ENCODE results near the gene GPR157. TPM values are rescaled to one million over a fixed set of nuclear protein-coding genes. Genes with fewer than 3 reads are reported as not detected.
A peak's percentile ranks its signal among the peaks of the same experiment; 100 is the strongest.

The GPR157 gene
- total RNA-seq, 1 donor from 2014 or later, result 1.6 TPM

DNA sequence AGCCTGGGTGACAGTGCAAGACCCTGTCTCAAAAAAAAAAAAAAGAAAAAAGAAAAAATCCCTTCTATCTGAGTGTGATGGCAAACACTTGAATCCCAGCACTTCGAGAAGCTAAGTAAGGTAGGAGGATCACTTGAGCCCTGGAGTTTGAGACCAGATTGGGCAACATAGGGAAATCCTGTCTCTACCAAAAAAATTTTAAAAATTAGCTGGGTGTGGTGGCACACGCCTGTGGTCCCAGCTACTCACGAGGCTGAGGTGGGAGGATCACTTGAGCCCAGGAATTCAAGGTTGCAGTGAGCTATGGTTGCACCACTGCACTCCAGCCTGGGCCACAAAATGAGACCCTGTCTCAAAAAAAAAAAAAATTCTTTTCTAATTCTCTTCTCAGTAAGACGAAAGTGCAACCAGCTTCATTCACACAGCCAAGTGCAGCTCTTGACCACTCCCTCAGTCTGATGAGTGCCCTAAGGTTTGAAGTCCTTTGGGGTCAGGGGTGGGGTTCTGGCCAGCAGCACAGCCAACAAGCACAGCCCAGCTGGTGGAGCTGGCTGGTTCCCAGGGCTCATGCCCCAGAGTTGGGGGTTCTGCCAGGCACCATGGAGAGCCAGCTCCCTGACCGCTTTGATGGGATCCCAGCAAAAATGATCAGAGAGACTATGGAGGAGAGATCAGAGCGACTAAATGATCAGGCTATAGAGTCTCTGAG is 67.5 kb downstream of the GPR157 start:
- H3K4me1 Mint-ChIP-seq, result peaks cover 32% of the 10 kb centered on the region
- Histone ChIP-seq H3K4me2 (no peak overlapping the region), H3K4me3 (no peak overlapping the region), H3K79me2 (ENCODE audit: low read depth) (no peaks in the 10 kb centered on the region), H3K36me3 (no peaks in the 10 kb centered on the region), H3K9ac (no peak overlapping the region), H3K27ac (no peak overlapping the region), H3K9me3 (ENCODE audit: low read depth) (no peaks in the 10 kb centered on the region), H3K27me3 (no peaks in the 10 kb centered on the region), H4K20me1 (ENCODE audit: low read depth) (no peaks in the 10 kb centered on the region), H3F3A (ENCODE audit: low read depth) (peaks cover 8% of the 10 kb centered on the region), H2AFZ (replicated peaks) (no peak overlapping the region), H3K4me1 (peaks cover 9% of the 10 kb centered on the region)
- DNase-seq (ENCODE audit: low spot score), result no peak
- H3K27me3 Mint-ChIP-seq (ENCODE audit: insufficient read depth, low read depth), result peaks cover 15% of the 10 kb centered on the region
- H3K9me3 Mint-ChIP-seq, result no peaks in the 10 kb centered on the region
- no peak overlapping the region for H3K27ac Mint-ChIP-seq
- H3K36me3 Mint-ChIP-seq, result no peaks in the 10 kb centered on the region
- no peak overlapping the region for H3K4me3 Mint-ChIP-seq
- TF ChIP-seq EZH2 (IDR thresholded peaks at IDR 0.05) (no peak), EZH2phosphoT487 (IDR thresholded peaks at IDR 0.05) (no peak)
- TF ChIP-seq, protein P1, sequence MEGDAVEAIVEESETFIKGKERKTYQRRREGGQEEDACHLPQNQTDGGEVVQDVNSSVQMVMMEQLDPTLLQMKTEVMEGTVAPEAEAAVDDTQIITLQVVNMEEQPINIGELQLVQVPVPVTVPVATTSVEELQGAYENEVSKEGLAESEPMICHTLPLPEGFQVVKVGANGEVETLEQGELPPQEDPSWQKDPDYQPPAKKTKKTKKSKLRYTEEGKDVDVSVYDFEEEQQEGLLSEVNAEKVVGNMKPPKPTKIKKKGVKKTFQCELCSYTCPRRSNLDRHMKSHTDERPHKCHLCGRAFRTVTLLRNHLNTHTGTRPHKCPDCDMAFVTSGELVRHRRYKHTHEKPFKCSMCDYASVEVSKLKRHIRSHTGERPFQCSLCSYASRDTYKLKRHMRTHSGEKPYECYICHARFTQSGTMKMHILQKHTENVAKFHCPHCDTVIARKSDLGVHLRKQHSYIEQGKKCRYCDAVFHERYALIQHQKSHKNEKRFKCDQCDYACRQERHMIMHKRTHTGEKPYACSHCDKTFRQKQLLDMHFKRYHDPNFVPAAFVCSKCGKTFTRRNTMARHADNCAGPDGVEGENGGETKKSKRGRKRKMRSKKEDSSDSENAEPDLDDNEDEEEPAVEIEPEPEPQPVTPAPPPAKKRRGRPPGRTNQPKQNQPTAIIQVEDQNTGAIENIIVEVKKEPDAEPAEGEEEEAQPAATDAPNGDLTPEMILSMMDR (IDR thresholded peaks at IDR 0.05), result no peak

DNA sequence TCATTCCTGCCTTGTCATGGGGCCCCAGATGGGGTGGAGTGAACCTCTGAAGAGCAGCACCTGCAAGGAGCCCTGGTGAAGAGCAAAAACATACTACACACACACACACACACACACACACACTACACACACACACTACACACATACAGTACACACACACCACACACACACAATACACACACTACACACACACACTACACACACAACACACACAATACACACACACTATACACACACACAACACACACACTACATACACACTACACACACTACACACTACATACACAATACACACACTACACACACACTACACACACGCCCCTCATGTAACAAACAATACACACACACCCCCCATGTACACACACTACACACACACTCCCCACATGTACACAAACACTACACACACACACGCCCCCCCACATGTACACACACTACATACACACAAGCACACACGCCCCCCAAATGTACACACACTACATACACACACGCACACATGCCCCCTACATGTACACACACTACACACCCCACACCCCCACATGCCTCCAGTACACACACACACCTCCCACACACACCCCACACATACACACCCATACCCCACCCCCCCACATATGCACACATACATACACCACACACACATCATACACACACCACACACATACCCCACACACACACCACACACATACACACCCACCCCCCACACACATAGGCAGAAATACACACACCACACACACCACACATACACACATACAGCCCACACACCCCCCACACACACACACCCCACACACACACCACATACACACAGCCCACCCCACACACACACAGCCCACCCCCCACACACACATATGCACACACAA is 68.8 kb downstream of the GPR157 start:
- H3K27ac Mint-ChIP-seq, result peak overlapping the region; percentile 38
- no peaks in the 10 kb centered on the region for H3K79me2 ChIP-seq (ENCODE audit: low read depth)
- H3K36me3 Mint-ChIP-seq, result no peaks in the 10 kb centered on the region
- H3K4me2 ChIP-seq, result no peak overlapping the region
- no peak overlapping the region for H3K4me3 Mint-ChIP-seq
- H3K9me3 ChIP-seq (ENCODE audit: low read depth), result no peaks in the 10 kb centered on the region
- H3F3A ChIP-seq (ENCODE audit: low read depth), result peaks cover 8% of the 10 kb centered on the region
- H3K27me3 ChIP-seq, result no peaks in the 10 kb centered on the region
- no peak for DNase-seq (ENCODE audit: low spot score)
- peaks cover 24% of the 10 kb centered on the region for H3K4me1 Mint-ChIP-seq
- H3K9ac ChIP-seq, result no peak overlapping the region
- no peaks in the 10 kb centered on the region for H4K20me1 ChIP-seq (ENCODE audit: low read depth)
- TF ChIP-seq EZH2 (IDR thresholded peaks at IDR 0.05) (no peak), EZH2phosphoT487 (IDR thresholded peaks at IDR 0.05) (no peak)
- TF ChIP-seq, protein P1 (IDR thresholded peaks at IDR 0.05), result no peak
- no peaks in the 10 kb centered on the region for H3K36me3 ChIP-seq
- peaks cover 15% of the 10 kb centered on the region for H3K27me3 Mint-ChIP-seq (ENCODE audit: insufficient read depth, low read depth)
- H3K9me3 Mint-ChIP-seq, result no peaks in the 10 kb centered on the region
- H2AFZ ChIP-seq (replicated peaks), result no peak overlapping the region
- no peak overlapping the region for H3K27ac ChIP-seq
- H3K4me3 ChIP-seq, result no peak overlapping the region
- peaks cover 9% of the 10 kb centered on the region for H3K4me1 ChIP-seq

DNA sequence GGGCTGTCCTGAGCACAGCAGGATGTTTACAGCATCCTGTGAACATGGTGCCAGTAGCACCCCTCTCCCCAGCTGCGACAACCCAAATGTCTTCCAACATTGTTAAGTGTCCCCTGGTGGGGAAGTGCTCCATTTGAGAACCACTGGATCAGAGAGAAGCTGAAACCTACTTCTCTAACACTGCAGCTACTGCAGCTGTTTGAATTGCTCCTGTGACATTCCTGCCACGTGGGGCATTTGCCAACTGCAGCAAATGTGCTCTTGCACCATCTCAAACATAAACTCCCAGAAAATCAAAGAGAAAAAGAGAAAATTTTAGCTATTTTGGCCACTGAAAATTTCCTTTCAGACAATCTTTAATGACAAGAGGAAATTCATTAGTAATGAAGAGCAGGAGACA is 70.4 kb downstream of the GPR157 start:
- H3F3A ChIP-seq (ENCODE audit: low read depth), result peaks cover 9% of the 10 kb centered on the region
- no peaks in the 10 kb centered on the region for H3K9me3 Mint-ChIP-seq

More for the DNA sequence above, 70.4 kb downstream of the GPR157 start:
- Histone ChIP-seq H3K4me2 (no peak overlapping the region), H3K27me3 (no peaks in the 10 kb centered on the region), H3K79me2 (ENCODE audit: low read depth) (no peaks in the 10 kb centered on the region), H3K4me1 (no peaks in the 10 kb centered on the region), H3K36me3 (no peaks in the 10 kb centered on the region), H3K4me3 (no peak overlapping the region), H4K20me1 (ENCODE audit: low read depth) (no peaks in the 10 kb centered on the region), H2AFZ (replicated peaks) (no peak overlapping the region), H3K27ac (no peak overlapping the region), H3K9me3 (ENCODE audit: low read depth) (no peaks in the 10 kb centered on the region), H3K9ac (no peak overlapping the region)
- Mint-ChIP-seq H3K36me3 (no peaks in the 10 kb centered on the region), H3K27ac (no peak overlapping the region), H3K4me3 (no peak overlapping the region), H3K4me1 (peaks cover 14% of the 10 kb centered on the region), H3K27me3 (ENCODE audit: insufficient read depth, low read depth) (peaks cover 8% of the 10 kb centered on the region)
- TF ChIP-seq EZH2phosphoT487 (IDR thresholded peaks at IDR 0.05), result no peak
- TF ChIP-seq, protein P1 (IDR thresholded peaks at IDR 0.05), result peak; percentile 25
- peak; percentile 24 for DNase-seq (ENCODE audit: low spot score)
